HG02610 (cell line): ENCODE data around the gene HS3ST5.

Experiments
- ATAC-seq: cut with Tn5 transposase; IDR thresholded peaks from one replicate; pipeline ENCODE4 v1.9.1; 2021; ENCODE audit warnings: mild to moderate bottlenecking, moderate library complexity; ENCODE audit not compliant: unreplicated experiment

Gene HS3ST5

DNA sequence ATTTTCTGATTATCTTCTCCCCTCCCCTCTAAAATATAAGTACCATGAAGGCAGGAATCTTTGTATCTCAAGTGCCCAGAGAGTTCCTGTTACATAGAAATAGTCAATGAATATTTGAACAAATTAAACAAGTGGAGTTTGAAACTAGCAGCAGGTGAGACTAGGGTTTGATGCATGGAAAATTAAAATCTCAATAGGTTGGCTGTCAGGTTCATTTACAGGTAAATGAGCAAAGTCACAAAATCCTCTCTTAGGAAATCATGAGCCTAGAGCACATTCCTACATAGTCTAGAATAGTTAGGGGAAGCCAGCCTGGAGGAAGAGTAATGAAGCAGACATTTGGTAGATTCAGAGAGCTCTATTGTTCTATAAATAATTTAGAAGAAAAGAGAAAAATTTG lies 140.4 kb downstream of the HS3ST5 start:
- ATAC-seq, result no peak

- ATAC-seq, result no peak
Measured at GRCh38 chr6:114200891-114201290, 141.9 kb downstream of the HS3ST5 start.

DNA sequence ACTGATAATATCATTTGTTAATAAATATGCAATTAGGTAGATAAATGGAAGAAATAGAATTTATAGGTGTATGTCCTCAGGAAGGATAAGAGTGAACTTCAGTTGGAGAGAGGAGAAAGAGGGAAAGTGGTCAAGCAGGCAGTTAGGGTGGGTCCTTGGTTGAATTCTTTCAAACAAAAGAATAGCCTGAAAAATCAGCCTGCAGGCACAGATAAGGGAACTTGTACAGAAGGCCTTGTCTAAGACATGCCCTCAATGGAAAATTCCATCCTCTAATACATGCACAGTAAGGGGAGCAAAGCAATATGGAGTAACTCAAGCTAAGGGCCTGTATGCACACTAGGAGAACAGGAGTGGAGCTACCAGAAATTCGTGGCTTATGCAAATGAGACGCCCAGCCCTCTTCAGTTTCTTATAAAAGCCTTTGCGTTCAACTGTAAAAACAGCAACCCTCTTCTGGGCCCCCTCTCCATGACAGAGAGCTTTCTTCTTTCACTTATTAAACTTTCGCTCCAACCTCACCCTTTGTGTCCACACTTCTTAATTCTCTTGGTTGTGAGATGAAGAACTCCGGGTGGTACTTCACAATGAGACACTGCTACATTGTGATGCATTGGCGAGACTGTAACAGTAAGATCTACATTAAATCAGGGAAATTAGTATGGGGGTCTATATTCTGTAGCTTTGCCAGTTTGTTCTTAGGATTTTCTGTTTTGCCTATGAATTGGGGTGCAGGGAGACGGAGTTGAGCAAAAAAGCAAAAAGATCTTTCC lies 147.0 kb downstream of the HS3ST5 start:
- ATAC-seq, result no peak

DNA sequence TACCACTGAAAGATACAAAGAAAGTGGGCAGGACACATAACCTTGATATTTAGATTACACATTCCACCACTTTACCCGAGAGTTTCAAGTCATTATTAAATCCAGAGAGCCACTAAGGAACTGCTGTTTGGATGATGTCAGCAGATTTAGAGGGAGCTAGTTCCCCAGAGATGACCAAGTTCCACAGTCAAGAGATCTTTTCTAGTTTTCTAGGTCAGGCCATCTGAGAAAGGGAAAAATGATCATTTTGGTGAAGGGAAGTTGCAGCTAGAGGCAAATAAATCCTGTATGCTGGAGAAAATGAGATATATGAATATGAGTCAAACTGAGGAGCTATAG lies 147.8 kb downstream of the HS3ST5 start:
- no peak for ATAC-seq

DNA sequence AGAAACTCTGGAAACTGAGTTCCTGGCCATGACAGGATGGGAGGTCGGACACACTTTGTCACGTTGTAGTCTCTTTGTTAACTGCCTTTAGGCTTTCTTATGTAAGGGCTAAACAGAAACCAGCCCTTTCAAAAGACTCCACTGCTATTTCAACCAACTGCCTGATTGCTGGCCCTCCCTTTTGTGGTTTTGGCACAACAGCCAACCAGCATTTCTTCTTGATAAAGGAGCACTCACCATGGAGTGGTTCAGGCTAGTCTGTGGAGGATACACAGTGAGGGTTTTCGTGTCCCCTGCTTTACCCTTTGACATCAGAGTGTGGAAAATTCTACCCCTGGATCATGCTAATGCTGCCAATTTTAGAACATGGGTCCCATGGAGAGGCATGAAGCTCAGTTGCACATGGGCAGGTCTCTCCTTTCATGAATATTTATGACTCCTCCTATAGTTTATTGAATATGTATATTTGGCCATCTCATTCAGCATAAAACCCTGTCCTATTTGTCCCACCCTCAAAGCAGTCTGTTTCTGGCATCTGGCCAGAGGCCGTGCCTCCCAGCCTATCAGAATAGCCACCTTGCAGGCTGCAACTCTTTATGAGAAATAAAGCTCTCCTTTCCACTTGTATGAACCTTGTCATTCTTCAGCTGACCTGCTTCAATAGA lies 148.3 kb downstream of the HS3ST5 start:
- ATAC-seq, result no peak

GRCh38 chr6:114187563-114187962 lies 155.3 kb downstream of the HS3ST5 start:
- ATAC-seq, result no peak

GRCh38 chr6:114181664-114182063 lies 161.2 kb downstream of the HS3ST5 start:
- ATAC-seq, result no peak

DNA sequence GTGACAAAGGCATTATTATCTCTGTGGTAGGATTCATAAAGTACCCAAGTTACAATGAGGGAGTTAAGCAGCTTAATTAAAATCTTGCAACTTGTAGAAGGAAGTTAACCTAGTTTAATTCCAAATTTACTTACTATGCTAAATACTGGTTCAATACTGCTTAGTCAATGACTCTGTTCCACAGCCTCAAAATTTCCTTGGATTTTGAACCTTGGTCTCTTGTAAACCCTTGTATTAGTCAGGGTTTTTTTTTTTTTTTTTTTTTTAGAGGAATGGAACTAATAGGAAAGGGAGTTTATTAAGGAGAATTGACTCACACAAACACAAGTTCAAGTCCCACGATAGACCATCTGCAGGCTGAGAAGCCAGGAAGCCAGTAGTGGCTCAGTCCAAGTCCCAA lies 163.4 kb downstream of the HS3ST5 start:
- no peak for ATAC-seq

GRCh38 chr6:114176726-114177125 lies 166.1 kb downstream of the HS3ST5 start:
- no peak for ATAC-seq

GRCh38 chr6:114172576-114173260 lies 170.1 kb downstream of the HS3ST5 start:
- no peak for ATAC-seq

- no peak for ATAC-seq
Measured at GRCh38 chr6:114171473-114171872, 171.3 kb downstream of the HS3ST5 start.

- ATAC-seq, result no peak
Measured at GRCh38 chr6:114170958-114171387, 171.8 kb downstream of the HS3ST5 start.

GRCh38 chr6:114170372-114170771 lies 172.5 kb downstream of the HS3ST5 start:
- ATAC-seq, result no peak

DNA sequence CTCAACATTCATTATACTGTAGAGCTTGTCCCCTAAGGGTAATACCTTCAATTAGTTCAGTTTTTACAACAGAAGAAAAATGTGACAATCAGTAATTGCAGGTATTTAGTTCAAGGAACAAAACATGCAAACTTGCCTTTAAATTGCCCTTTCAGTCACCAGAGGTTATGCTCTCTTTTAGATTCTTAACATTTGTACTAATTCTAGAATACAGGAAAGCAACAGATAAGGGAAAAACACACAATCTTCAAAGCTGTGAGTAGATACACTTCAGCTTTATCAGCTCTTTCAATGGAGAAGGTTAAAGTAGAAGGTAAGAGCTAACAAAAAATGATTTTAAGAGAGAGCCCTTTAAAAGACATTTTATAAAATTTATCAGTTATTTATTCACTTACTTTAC lies 173.1 kb downstream of the HS3ST5 start:
- no peak for ATAC-seq

DNA sequence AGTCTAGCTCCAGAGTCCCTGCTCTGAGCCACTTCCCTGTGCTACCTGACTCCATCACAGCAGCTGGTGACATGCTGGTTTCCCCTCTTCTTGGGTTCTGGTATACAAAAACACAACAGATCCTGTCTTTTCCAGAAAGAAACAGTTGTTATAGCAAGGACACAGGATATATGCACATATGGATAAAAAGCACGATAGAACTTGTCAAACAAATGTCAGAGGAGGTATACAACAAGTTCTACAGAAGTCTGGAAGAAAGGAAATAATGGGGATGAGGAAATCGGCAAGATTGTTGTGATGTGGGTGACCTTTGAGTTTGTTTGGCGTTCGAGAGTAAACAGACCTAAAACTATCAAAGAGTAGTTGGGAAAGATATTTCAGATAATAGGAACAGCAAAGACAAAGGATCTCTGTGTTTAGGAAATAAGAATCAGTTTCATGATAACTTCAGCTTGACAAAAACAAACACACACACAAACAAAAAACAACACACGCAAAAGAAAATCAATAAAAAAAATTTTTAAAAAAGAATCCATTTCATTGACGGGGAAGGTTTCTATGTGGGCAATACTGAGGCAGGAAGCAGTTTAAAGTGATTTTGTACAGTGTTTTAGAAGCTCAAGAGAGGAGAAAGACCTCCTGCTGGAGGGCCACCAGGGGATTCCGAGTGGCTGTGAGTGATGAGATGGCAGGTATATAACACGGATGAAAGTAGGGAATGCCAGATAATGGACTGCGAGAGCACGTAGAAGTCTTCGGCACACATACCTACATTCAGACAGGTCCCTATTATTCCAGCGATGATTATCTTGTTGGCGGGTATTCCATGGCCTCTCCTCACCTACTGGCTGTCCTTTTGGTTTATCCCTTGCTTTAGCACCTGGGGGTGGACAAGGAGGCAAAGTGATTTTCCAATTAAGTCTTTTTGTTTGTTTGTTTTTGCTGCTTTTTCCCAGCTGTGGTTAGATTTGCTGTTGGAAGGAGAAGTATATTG lies 174.9 kb downstream of the HS3ST5 start:
- no peak for ATAC-seq

GRCh38 chr6:114164207-114164606 lies 178.6 kb downstream of the HS3ST5 start:
- no peak for ATAC-seq

GRCh38 chr6:114162691-114163347 lies 180.0 kb downstream of the HS3ST5 start:
- ATAC-seq, result no peak

GRCh38 chr6:114160881-114161280 lies 181.9 kb downstream of the HS3ST5 start:
- no peak for ATAC-seq

DNA sequence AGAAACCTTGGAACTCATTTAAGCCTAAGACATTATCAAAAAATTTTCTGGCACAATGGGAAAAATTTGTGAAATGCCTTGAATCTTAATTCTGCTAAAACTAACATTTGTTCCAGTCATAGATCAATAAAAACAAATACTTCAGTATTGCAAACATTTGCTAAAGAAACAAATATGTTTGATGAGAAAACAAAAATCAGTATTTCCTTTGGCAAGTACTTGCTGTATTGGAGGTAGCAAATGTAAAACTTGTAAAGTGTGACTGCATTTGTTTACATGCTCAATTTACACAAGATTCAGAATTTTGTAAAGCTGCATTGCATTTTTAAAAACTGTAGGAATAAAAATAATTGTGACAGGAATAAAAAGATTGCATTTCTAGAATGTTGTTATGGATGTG lies 183.1 kb downstream of the HS3ST5 start:
- no peak for ATAC-seq
